ENCODE measurements around the gene SNX5.

Gene SNX5

DNA sequence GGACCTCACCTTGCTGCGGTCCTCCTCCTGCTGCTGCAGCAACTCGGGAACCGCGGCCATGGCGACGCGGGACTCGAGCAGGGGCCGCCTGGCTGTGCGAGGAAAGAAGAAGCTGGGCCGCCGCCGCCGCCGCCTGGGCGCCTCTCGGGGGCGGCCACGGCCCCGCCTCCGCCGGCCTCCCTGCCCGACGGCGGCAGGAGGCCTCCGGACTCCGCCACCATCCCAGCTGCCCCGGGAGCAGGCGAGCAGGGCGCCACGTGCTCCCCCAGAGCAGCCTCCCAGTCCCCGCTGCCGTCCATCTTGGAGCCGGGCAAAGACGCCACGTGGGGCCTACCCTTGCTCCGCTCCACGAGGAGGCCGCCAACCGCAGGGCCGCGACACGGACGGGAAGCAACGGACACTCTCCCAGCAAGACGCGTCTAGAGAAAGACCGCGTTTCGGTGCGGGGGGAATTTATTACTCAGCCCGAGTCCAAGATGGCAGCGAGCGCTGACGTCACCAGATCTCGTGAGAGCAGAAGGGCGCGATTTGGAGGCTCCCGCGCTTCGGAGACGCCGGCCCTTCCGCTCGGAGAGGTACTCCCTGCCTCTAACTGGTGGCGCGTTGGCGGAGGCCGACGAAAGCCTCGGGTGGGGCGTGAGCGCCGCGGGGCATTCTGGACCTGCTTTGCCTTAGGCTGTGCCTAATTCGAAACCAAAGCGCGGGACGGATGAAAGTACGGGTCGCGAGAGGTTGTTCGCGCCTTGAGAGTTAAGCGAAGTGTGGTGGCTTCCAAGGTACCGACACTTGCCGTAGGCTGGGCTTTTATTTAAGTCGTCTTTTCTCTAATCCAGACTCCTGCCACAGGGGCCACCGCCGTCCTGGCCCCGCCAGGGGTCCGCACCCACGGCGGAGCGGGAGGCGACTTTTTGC is at the start of gene SNX5, which contains the start of gene MGME1:
TSS of gene SNX5 (minus strand) at position 429 of the 912 bp plus-strand sequence. CDS start at position 60, 369 bp downstream.
TSS of gene MGME1 (plus strand) at position 653 of the 912 bp plus-strand sequence. CDS start 842 bp downstream, outside the sequence.
- peak; percentile 98 for DNase-seq (ENCODE audit: low read depth in 2 of 2)

- no peak for DNase-seq (ENCODE audit: low read depth in 2 of 2)
Measured at GRCh38 chr20:18018100-18018499, 49.5 kb upstream of the SNX5 start.

DNA sequence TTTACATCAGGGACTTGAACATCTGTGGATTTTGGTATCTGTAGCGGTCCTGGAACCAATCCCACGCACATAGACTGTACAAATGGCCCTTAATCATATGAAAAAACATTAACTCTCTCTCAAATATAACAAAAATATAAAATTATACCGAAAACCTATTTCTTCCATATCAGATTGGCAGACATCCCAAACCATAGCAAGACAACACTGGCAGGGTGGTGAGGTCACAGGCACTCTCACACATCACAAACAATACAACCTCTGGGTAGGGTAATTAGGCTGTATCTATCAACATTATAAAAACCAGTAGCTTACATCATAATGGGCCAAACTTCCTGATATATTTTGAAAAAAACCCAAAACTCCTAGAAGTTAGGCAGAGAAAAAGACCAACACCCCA is 48.2 kb upstream of the SNX5 start:
- DNase-seq (ENCODE audit: low read depth in 2 of 2): no peak

DNA sequence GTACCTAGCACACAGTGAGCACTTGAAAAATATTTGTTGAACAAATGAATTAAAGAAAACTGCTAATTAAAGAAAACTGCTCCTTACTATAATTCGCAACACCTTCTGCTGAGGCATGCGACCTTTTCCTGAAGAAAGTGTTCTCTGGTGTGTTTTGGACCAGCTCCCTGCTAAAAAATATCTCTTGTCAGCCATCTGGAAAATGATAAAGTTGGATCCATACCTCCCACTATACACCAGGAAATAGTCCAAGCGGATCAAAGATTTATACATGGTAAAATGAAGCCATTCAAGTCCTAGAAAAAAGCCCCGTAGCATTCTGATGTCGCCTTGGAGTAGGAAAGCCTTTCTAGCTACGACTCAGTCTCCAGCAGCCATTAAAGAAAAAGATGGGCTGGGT is 45.8 kb upstream of the SNX5 start:
- no peak for DNase-seq (ENCODE audit: low read depth in 2 of 2)

- no peak for DNase-seq (ENCODE audit: low read depth in 2 of 2)
Measured at GRCh38 chr20:18012901-18013300, 44.3 kb upstream of the SNX5 start.

- DNase-seq (ENCODE audit: low read depth in 2 of 2): no peak
Measured at GRCh38 chr20:18011951-18012645, 43.5 kb upstream of the SNX5 start.

DNA sequence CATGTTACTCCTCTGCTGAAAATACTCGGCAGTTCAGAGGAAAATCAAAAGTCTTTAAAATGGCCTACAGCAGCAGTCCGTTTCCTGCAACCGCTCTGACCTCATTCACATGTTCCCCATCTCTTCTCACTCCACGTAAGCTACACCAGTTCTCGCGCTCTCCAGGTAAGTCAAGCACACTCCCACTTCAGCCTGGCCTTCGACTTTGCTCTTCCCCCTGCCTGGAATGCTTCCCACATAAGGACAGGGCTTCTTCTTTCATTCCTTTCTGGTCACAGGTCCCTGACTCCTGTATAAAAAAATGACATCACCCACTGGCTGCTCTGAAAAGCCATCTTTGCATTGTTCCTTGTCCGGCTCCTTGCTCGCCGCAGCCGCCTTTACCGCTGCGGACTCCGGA is 42.9 kb upstream of the SNX5 start:
- DNase-seq (ENCODE audit: low read depth in 2 of 2): no peak

- no peak for DNase-seq (ENCODE audit: low read depth in 2 of 2)
Measured at GRCh38 chr20:18009116-18009515, 40.5 kb upstream of the SNX5 start.

DNA sequence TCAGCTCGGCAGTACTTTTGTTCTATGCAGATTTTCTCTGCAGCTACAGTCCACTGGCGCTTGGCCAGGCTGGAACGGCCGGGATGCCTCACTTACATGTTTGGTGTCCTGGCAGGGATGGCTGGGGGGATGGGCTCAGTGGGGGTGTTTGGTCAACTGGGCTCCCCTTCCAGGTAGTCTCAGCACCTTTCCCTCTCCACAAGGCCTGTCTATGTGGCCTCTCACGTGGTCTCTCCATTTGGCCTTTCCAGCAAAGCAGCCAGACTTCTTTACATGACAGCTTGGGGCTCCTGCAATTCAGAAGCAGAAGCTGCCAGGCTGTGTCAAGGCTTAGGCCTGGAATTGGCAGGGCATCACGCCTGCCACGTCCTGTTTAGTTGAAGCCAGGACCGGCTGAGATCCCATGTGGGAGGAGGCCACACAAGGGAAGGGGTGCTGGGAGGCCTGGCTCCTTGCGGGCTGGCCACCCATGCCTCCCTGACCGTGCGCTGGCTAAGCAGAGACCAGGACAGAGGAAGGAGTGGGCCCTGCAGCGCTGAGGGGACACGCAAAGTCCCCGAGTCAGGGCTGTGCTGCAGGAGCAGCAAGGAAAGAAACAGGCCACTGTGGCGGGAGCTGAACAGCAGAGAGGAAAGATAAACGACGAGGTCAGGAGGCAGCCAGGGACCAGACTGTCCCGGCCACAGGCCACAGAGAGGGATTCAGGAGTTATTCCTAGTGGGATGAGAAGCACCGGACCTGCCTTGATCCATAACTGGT is 39.1 kb upstream of the SNX5 start:
- DNase-seq (ENCODE audit: low read depth in 2 of 2): no peak

DNA sequence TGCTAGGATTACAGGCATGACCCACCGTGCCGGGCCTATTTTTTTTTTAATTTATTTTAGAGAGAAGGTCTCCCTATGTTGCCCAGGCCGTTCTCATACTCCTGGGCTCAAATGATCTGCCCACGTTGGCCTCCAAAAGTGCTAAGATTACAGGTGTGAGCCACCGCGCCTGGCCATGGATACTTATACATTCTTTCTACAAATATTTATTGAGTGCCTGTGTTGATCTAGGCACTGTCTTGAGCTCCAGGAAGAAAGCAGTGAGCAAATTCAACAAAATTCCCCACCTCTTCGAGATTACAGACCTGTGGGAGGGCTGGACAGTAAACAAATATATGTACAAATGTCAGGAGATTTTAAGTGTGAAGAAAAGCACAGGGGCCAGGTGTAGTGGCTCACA is 38.1 kb upstream of the SNX5 start:
- no peak for DNase-seq (ENCODE audit: low read depth in 2 of 2)

DNA sequence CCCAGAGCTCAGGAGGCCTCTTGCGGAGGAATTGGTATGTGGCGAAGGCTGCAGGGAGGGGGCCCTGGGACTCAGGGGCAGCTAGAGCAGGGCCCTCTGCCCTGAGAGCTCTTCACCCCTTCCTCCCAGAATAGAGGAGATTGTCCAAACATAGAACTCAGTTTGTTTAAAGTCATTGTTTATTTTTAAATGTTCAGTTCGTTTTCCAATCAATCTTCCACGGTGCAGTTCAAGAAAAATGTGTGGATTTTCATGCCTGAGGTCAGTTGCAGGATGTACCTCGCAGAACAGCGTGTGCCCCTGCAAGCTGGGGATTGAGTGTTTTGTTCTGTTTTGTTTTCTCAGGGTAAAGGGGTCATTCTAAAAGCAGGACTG is 37.4 kb upstream of the SNX5 start:
- no peak for DNase-seq (ENCODE audit: low read depth in 2 of 2)

DNA sequence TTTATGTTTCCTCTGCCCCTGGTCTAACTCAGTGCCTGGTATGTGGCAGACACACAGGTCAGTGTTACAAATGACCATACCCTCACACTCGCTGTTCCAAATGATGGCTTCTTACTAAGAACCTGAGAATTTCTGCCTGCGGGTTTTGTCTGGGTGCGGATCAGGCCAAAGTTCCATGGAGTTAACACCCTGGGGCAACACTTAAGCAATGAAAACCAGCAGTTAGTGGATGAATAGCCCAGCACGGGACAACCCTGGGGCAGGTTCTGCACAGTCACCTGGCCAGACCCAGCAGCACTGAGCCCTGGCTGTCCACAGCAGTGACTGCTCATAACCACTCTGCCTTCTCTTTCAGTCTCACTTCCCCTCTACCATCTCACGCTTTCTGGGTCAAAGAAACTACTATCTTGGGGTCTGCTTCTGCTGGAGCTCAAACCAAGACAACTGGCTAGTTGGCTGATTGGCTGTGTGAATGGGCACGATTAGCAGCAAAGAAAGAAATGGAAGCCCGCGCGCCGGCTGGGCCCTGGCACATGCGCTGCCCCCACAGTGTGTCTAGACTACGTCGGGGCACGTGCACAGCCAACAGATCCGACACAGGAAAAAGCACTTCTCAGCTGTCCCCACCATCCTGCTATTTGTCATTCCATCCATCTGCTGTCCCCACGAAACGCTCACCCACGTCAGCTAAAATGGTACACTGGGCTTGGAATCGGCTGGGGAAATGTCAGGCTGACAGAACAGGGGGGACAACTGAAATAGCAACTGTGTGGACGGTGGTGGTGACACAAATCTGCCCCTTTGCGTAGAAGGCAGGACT is 36.8 kb upstream of the SNX5 start:
- no peak for DNase-seq (ENCODE audit: low read depth in 2 of 2)

DNA sequence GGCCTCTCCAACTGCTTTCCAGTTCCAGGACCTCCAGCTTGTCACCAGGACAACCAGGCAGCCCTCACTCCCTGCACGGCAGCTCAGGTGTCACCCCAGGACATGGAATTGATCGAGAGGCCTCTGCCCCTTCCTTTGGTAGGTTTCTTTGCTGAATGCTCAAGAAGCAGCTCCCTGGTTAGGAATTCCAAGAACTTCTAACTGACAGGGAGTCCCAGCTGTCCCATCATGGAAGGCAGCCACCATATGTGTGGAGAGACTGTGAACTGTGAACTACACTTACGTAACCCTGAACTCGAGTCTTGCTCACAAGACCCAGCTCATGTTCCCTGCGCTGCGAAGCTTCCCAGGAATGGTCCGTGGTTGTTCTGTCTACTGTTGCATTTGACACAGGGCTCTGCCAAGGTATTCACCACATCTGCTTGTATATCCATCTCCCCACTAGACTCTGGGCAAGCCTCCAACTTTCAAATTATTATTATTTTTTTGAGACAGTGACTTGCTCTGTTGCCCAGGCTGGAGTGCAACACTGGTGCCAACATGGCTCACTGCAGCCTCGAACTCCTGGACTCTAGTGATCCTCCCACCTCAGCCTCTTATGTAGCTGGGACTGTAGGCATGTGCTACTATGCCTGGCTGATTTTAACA is 35.9 kb upstream of the SNX5 start:
- DNase-seq (ENCODE audit: low read depth in 2 of 2): no peak

GRCh38 chr20:18003897-18004296 is 35.3 kb upstream of the SNX5 start:
- DNase-seq (ENCODE audit: low read depth in 2 of 2): no peak

DNA sequence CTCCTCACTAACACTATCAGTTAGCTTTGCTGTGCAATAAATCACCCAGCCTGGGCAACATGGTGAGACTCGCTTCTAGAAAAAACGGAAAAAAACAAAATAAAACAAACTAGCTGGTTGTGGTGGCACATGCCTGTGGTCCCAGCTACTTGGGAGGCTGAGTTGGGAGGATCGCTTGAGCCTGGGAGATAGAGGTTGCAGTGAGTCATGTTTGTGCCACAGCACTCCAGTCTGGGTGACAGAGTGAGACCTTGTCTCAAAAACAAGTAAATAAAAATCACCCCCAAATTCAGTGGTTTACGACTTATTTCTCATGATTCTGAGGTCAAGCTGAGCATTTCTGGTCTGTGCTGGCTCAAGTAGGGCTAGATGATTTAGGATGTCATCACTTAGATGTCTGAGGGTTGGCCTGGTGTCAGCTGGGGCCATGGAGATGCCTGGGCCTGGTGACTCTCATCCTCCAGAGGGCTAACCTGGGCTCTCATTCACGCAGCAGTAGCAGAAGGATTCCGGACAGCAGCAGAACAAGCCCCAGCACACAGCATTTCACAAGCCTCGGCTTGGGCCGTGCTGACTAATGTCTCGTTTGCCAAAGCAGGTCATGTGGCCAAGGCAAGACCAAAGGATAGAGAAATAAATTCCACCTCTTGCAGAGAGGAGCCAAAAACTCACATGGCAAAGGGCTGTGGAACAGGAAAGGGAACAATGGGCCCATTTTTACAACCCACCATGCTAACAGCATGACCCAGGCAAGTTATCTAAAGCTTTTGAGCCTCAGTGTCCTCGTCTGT is 32.7 kb upstream of the SNX5 start:
- no peak for DNase-seq (ENCODE audit: low read depth in 2 of 2)

DNA sequence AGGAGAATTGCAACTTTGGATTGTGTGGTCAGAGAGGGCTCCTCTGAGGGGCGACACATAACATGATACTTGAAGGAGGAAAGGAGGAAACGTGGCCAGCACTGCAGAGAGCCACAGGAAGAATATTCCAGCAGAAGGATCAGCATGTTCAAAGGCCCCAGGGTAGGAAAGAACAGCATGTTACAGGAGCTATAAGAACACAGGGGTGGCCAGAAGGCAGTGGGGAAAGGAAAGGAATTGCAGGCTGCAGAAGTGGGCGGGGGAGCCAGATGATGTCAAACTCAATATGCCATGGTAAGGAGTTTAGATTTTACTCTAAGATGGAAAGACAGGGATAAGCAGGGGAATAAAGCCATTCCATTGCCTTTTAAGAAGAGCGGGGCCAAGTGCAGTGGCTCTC is 31.0 kb upstream of the SNX5 start:
- no peak for DNase-seq (ENCODE audit: low read depth in 2 of 2)

DNA sequence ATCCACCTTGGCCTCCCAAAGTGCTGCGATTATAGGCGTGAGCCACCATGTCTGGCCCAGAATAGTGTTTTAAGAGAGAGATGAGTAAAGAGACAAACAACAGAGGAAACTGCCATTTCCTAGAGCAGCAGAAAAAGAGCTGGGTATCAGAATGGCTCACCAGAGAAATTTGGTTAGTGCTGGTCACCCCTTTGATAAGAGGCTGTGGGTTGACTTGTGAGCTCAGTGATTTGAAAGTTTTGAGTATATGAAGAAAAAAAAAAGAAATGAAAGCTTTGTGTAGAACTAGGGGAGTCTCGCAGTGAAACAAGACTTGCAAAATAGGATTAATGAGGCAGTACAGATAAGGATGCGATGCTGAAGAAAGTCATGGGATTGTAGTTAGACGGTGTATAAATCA is 29.9 kb upstream of the SNX5 start:
- no peak for DNase-seq (ENCODE audit: low read depth in 2 of 2)

GRCh38 chr20:17995967-17996819 is 27.6 kb upstream of the SNX5 start:
- DNase-seq (ENCODE audit: low read depth in 2 of 2): peak in 1 of 2 donors; percentile 26

- DNase-seq (ENCODE audit: low read depth in 2 of 2): no peak
Measured at GRCh38 chr20:17993546-17993945, 25.0 kb upstream of the SNX5 start.

All from activated CD4-positive, alpha-beta T cell treated with anti-CD3 and anti-CD28 coated beads for 24 hours (primary cell).